ENCODE results near the gene TUBB3.

- TF ChIP-seq POLR2A (IDR thresholded peaks at IDR 0.05; ENCODE audit: low read depth, low read length) (no peak), USF2 (IDR thresholded peaks at IDR 0.05; ENCODE audit: low read depth, low read length) (no peak), CTCF (conservative IDR thresholded peaks at IDR 0.05; ENCODE audit: low read depth, low read length) (no peak), CEBPB (IDR thresholded peaks at IDR 0.05; ENCODE audit: low read depth, low read length) (no peak), RFX5 (IDR thresholded peaks at IDR 0.05; ENCODE audit: low read depth, low read length) (no peak), ELK1 (IDR thresholded peaks at IDR 0.05; ENCODE audit: borderline replicate concordance, low read depth, low read length) (no peak), MXI1 (IDR thresholded peaks at IDR 0.05; ENCODE audit: borderline replicate concordance, low read depth, low read length) (no peak), MAZ (IDR thresholded peaks at IDR 0.05; ENCODE audit: borderline replicate concordance, low read depth, low read length) (no peak)
Observed at GRCh38 chr16:89973235-89973634, 50.1 kb downstream of the TUBB3 start.

All from IMR-90 (cell line).